Measurements from ENCODE around the gene TMEM178A.

The TMEM178A gene

DNA sequence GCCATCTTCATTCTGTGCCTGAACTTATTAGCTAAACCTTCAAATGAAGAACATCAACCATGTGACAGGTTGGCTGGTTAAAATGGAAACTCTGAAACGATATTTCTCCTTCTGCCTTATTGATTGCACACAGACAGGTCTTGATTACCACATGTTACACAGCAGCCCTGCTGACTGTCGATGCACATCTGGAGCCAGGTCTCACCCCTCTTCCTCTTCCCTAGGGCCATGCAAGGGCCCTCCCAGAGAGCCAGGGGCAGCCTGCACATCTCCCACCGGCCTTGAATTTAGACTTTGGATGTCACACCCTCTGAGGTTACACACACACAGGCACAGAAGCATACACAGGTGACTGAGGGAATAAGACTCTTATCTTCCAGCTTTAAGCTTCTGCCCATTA lies 45.1 kb downstream of the TMEM178A start:
- Histone ChIP-seq H3K36me3 (no peaks in the 10 kb centered on the region), H4K20me1 (no peaks in the 10 kb centered on the region), H3K4me1 (no peaks in the 10 kb centered on the region; a peak in 1 of 20 replicates), H3K27me3 (no peaks in the 10 kb centered on the region), H3K27ac (no peak overlapping the region), H3K4me3 (no peak overlapping the region), H3K9me3 (replicated peaks in 1 of 11) (peaks cover 0 to 16% (median 3%) of the 10 kb centered on the region in 11 experiments; a peak in 8 of 22 replicates), H3K9ac (no peak overlapping the region), H3K4me2 (no peak overlapping the region)
- no peak for TF ChIP-seq Cebpa-rat (IDR thresholded peaks at IDR 0.05)

GRCh38 chr2:39712953-39713352 lies 47.2 kb downstream of the TMEM178A start:
- no peak overlapping the region for H3K4me2 ChIP-seq
- no peak for TF ChIP-seq Cebpa-rat (IDR thresholded peaks at IDR 0.05)
- no peak overlapping the region for H3K9ac ChIP-seq
- no peak overlapping the region for H3K27ac ChIP-seq
- H3K27me3 ChIP-seq: no peaks in the 10 kb centered on the region
- H3K9me3 ChIP-seq (replicated peaks in 1 of 11): peaks cover 0 to 14% (median 3%) of the 10 kb centered on the region in 11 experiments; a peak in 8 of 22 replicates
- no peaks in the 10 kb centered on the region for H3K4me1 ChIP-seq
- H3K36me3 ChIP-seq: no peaks in the 10 kb centered on the region
- no peaks in the 10 kb centered on the region for H4K20me1 ChIP-seq
- no peak overlapping the region for H3K4me3 ChIP-seq

GRCh38 chr2:39715095-39715494 lies 49.4 kb downstream of the TMEM178A start:
- TF ChIP-seq Cebpa-rat (IDR thresholded peaks at IDR 0.05): no peak
- Histone ChIP-seq H3K27ac (no peak overlapping the region), H3K4me3 (no peak overlapping the region), H3K27me3 (no peaks in the 10 kb centered on the region), H3K9me3 (replicated peaks in 1 of 11) (no peaks in the 10 kb centered on the region), H3K4me2 (no peak overlapping the region), H4K20me1 (no peaks in the 10 kb centered on the region), H3K4me1 (no peaks in the 10 kb centered on the region), H3K36me3 (no peaks in the 10 kb centered on the region), H3K9ac (no peak overlapping the region)

- Histone ChIP-seq H3K4me1 (no peaks in the 10 kb centered on the region), H3K4me3 (no peak overlapping the region), H3K9me3 (replicated peaks in 1 of 11) (no peaks in the 10 kb centered on the region), H3K27ac (no peak overlapping the region), H3K9ac (no peak overlapping the region), H3K4me2 (no peak overlapping the region), H3K27me3 (no peaks in the 10 kb centered on the region), H3K36me3 (no peaks in the 10 kb centered on the region), H4K20me1 (no peaks in the 10 kb centered on the region)
- no peak for TF ChIP-seq Cebpa-rat (IDR thresholded peaks at IDR 0.05)
Measured at GRCh38 chr2:39715822-39716221, 50.1 kb downstream of the TMEM178A start.

GRCh38 chr2:39717067-39717466 lies 51.4 kb downstream of the TMEM178A start:
- H3K4me3 ChIP-seq: no peak overlapping the region
- H3K4me1 ChIP-seq: no peaks in the 10 kb centered on the region
- no peaks in the 10 kb centered on the region for H3K36me3 ChIP-seq
- no peak overlapping the region for H3K4me2 ChIP-seq
- no peak overlapping the region for H3K9ac ChIP-seq
- no peak for TF ChIP-seq Cebpa-rat (IDR thresholded peaks at IDR 0.05)
- H3K27me3 ChIP-seq: no peaks in the 10 kb centered on the region
- H3K27ac ChIP-seq: no peak overlapping the region
- no peaks in the 10 kb centered on the region for H3K9me3 ChIP-seq (replicated peaks in 1 of 11)
- no peaks in the 10 kb centered on the region for H4K20me1 ChIP-seq

GRCh38 chr2:39718483-39718882 lies 52.8 kb downstream of the TMEM178A start:
- no peaks in the 10 kb centered on the region for H3K4me1 ChIP-seq
- no peak overlapping the region for H3K27ac ChIP-seq
- TF ChIP-seq Cebpa-rat (IDR thresholded peaks at IDR 0.05): no peak
- H3K9me3 ChIP-seq (replicated peaks in 1 of 11): no peaks in the 10 kb centered on the region
- no peak overlapping the region for H3K4me3 ChIP-seq
- H3K4me2 ChIP-seq: no peak overlapping the region
- H4K20me1 ChIP-seq: no peaks in the 10 kb centered on the region
- no peaks in the 10 kb centered on the region for H3K27me3 ChIP-seq
- H3K36me3 ChIP-seq: no peaks in the 10 kb centered on the region
- no peak overlapping the region for H3K9ac ChIP-seq

DNA sequence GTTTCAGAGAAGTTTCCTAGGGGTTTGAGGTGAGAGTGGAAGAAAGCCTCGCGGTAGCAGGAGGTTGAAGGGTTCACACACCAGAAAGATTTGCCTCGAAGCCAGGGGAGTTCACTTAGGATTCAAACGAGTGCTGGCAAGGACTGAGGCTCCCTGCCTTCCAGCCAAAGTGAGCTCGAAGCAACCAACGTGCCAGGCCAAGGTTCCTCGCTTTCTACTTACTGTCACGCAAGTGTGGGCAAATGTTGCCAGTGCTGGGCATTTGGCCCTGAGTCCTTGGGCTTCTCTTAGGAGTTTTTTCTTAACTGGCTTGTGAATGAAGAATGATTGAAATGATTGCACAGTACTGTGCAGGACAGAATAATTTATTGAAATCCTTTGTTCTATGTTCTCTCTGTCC lies 53.6 kb downstream of the TMEM178A start:
- Histone ChIP-seq H3K4me1 (no peaks in the 10 kb centered on the region), H3K9me3 (replicated peaks in 1 of 11) (no peaks in the 10 kb centered on the region), H3K4me3 (no peak overlapping the region), H3K27me3 (no peaks in the 10 kb centered on the region), H3K9ac (no peak overlapping the region), H3K36me3 (no peaks in the 10 kb centered on the region), H3K27ac (no peak overlapping the region), H4K20me1 (no peaks in the 10 kb centered on the region), H3K4me2 (no peak overlapping the region)
- TF ChIP-seq Cebpa-rat (IDR thresholded peaks at IDR 0.05): no peak

GRCh38 chr2:39720970-39721369 lies 55.3 kb downstream of the TMEM178A start:
- TF ChIP-seq Cebpa-rat (IDR thresholded peaks at IDR 0.05): no peak
- H3K4me2 ChIP-seq: no peak overlapping the region

DNA sequence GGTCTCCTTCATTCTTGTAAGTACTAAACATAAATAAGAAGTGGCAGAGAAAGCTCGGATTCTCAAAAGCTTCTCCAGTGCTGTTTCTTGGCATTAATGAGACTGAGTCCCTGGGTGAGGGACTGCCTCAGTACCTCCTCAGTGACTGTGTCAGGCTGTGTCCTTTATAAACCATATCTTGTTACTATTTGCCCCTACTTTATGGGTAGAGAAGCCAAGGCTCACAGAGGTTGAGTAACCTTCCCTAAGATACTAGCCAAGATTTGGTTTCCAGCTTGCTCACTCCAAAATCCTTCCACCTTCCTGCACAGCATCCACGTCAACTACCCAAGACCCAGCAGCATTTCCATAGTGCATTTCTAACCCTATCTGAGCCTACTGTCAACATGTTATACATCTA lies 57.8 kb downstream of the TMEM178A start:
- no peak overlapping the region for H3K4me3 ChIP-seq

More at GRCh38 chr2:39720970-39721369, 55.3 kb downstream of the TMEM178A start:
- no peaks in the 10 kb centered on the region for H4K20me1 ChIP-seq
- no peaks in the 10 kb centered on the region for H3K27me3 ChIP-seq
- no peaks in the 10 kb centered on the region for H3K4me1 ChIP-seq
- H3K4me3 ChIP-seq: no peak overlapping the region
- H3K9ac ChIP-seq: no peak overlapping the region
- H3K9me3 ChIP-seq (replicated peaks in 1 of 11): no peaks in the 10 kb centered on the region
- H3K27ac ChIP-seq: no peak overlapping the region
- H3K36me3 ChIP-seq: no peaks in the 10 kb centered on the region

DNA sequence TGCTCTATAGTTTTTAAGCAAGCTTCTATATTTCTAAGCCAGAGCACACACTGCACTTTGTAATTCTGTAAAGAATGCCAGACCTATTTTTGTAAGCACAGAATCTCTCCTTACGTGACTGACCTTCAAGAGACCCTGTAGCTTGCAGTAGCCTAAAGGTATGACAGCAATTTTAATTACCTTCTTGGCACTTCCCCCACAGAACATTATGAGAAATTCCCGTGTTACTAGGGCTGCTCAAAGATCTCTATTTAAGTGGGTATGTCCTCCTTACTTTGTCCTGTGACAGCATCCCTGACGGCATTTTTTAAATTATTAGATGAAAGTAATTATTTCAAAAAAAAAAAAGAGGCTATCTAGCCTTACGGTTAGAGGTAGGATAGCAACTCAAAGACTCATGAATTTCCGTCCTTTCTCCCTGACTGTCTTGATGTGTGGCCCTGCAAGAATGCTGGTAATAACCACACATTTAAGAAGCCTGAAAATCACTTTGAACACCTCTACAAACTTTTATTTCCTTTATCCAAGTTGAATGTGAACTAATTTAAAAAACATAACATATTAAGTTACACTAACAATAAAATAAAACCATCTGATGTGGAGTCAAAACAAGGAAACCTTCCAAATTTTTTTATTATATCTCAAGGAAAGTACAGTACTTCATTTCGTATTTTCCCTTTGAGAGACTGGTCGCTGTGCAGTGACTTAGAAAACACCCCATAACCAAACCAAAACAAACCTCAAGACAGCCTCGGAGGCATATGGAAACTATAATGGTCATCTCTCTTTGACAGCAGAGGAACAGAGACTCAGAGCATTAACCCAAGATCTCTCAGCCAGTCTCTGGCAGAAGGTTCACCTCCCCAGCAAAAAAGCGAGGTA lies 58.5 kb downstream of the TMEM178A start:
- Histone ChIP-seq H3K4me1 (peaks cover 0 to 11% (median 0%) of the 10 kb centered on the region in 10 experiments; a peak in 6 of 20 replicates), H3K4me2 (no peak overlapping the region), H3K27me3 (no peaks in the 10 kb centered on the region), H3K9ac (no peak overlapping the region), H3K4me3 (no peak overlapping the region), H3K27ac (no peak overlapping the region), H4K20me1 (no peaks in the 10 kb centered on the region), H3K36me3 (no peaks in the 10 kb centered on the region), H3K9me3 (replicated peaks in 1 of 11) (no peaks in the 10 kb centered on the region)
- TF ChIP-seq Cebpa-rat (IDR thresholded peaks at IDR 0.05): no peak

More for the DNA sequence above, 57.8 kb downstream of the TMEM178A start:
- no peak for TF ChIP-seq Cebpa-rat (IDR thresholded peaks at IDR 0.05)
- Histone ChIP-seq H3K9ac (no peak overlapping the region), H4K20me1 (no peaks in the 10 kb centered on the region), H3K27me3 (no peaks in the 10 kb centered on the region), H3K36me3 (no peaks in the 10 kb centered on the region), H3K9me3 (replicated peaks in 1 of 11) (no peaks in the 10 kb centered on the region), H3K27ac (no peak overlapping the region), H3K4me2 (no peak overlapping the region), H3K4me1 (peaks cover 0 to 6% (median 0%) of the 10 kb centered on the region in 10 experiments; a peak in 6 of 20 replicates)

Measured in BLaER1 treated with 17β-estradiol and CSF1 and Interleukin-3, amounts not matched to agents 10 nM and 100 nM (cell line).